Neural progenitor cell (in vitro differentiated cells): Measurements from ENCODE around the gene LHX1.

Experiments used
- EZH2 ChIP-seq: fragments of 200-600 bp; sonication (generic); IDR thresholded peaks from 2 replicates; pipeline ENCODE4 v1.6.1; 2017; ENCODE audit warnings: antibody characterized with exemption, mild to moderate bottlenecking, moderate library complexity
- TF ChIP-seq, protein P1 (sequence below): fragments of 200-600 bp; sonication (generic); IDR thresholded peaks from 2 replicates; pipeline ENCODE4 v1.5.1; 2017; ENCODE audit warnings: antibody characterized with exemption, mild to moderate bottlenecking

DNA sequence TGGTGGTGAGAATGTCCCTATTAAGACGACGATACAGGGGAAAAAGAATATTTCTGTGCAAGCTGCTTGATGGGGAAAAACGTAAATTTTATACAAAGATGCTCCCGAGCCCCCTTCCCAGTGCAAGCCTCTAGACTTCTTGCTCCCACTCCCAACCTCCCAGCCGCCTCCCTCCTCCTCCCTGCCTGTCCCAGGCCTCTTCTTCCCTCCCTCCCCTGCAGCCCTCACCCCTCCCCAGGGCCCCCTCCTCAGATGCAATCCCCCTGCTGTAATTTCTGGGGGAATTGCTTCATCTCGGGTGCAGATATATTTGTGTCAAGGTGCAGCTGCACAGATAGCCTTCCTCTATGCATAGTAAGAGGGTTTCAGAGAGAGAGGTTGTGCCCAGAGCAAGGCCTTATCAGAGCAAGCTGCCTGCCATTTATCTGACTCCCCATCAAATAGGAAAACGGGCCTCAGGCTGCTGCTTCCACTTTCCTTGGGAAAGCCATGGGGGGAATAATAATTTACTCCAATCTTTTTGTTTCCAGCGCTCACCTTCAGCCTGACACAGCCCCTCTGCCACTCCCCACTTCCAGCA lies 47.4 kb upstream of the LHX1 start:
- TF ChIP-seq, protein P1, sequence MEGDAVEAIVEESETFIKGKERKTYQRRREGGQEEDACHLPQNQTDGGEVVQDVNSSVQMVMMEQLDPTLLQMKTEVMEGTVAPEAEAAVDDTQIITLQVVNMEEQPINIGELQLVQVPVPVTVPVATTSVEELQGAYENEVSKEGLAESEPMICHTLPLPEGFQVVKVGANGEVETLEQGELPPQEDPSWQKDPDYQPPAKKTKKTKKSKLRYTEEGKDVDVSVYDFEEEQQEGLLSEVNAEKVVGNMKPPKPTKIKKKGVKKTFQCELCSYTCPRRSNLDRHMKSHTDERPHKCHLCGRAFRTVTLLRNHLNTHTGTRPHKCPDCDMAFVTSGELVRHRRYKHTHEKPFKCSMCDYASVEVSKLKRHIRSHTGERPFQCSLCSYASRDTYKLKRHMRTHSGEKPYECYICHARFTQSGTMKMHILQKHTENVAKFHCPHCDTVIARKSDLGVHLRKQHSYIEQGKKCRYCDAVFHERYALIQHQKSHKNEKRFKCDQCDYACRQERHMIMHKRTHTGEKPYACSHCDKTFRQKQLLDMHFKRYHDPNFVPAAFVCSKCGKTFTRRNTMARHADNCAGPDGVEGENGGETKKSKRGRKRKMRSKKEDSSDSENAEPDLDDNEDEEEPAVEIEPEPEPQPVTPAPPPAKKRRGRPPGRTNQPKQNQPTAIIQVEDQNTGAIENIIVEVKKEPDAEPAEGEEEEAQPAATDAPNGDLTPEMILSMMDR, result no peak
- TF ChIP-seq EZH2, result no peak
